NCI-H2107 treated with DMSO at 0.1 percent for 48 hours (cell line): ENCODE results near the gene COL6A5.
"Not testable (repeated sequence)": the region's sequence is repeated elsewhere in the genome, so short reads cannot be mapped to it uniquely, and the experiment has no call there.

Source experiments
- DNase-seq: peaks from one replicate; lab custom pipeline; 2025; ENCODE audit not compliant: unreplicated experiment; lab: John Stamatoyannopoulos, UW

COL6A5 gene

DNA sequence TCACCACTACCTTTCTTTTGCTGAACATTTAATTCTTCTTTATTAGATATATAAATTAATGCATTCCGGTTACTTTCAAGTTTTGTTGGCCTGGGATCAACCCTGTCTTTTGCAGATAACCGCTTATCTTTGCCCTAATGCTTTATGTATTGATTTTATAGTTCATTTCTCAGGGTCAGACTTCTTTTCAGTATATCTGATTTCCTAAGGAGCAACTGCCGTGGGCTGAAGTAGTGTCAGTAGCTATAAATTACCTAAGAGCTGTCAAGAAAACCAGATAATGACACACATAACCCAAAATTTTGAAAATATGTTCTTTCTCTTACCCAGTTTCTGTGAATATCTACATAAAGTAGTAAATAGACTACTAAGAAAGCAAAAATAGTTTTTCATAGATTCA lies 38.0 kb downstream of the COL6A5 start:
- DNase-seq = no peak

DNA sequence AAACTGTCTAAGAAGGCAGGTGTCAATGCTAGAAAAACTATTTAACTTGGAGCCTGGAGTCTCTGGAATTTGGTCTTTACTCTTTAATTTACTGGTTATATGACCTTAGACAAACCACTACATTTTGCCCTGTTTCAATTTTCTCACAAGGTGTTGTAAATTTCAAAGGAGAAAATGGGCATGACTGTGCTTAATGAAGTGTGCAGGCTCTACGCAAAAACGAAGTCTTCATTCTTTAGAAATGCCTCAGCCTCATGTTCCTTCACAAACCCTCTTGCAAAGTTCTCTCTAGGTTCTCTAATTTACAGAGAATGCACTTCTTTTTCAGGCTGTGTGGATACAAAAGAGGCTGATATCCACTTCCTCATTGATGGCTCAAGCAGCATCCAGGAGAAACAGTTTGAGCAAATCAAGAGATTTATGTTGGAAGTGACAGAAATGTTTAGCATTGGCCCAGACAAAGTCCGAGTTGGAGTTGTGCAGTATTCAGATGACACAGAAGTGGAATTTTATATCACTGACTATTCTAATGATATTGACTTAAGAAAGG lies 39.1 kb downstream of the COL6A5 start:
- no peak for DNase-seq

DNA sequence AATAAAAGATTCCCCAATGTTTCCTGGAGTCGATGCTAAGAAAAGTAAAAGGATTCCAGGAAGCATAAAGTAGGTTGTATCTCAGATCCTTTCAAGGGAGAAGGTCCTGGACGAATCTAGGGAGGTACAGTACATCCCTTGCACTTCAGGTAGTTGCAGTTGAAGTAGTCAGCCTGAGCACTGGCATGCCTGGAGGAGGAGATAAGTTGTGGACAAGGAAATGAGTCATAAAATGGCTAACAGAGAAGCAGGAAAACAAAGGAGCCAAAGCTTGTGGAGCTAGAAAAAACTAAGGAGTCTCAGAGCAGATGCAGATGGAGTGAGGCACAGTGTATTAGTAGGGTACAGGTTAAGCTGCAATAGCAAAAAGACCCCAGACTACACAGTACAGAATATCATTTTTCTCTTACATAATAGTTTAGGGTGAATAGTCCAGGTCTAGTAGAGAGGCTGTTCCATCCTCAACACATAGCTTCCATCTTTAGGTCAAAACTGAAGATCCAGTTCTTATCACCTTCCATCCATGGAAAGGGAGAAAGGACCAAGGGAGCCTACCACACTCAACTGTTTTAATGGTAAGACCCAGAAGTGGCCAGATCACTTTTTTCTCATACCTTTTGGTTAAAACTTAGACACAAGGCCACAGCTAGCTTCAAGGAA lies 41.3 kb downstream of the COL6A5 start:
- no peak for DNase-seq

DNA sequence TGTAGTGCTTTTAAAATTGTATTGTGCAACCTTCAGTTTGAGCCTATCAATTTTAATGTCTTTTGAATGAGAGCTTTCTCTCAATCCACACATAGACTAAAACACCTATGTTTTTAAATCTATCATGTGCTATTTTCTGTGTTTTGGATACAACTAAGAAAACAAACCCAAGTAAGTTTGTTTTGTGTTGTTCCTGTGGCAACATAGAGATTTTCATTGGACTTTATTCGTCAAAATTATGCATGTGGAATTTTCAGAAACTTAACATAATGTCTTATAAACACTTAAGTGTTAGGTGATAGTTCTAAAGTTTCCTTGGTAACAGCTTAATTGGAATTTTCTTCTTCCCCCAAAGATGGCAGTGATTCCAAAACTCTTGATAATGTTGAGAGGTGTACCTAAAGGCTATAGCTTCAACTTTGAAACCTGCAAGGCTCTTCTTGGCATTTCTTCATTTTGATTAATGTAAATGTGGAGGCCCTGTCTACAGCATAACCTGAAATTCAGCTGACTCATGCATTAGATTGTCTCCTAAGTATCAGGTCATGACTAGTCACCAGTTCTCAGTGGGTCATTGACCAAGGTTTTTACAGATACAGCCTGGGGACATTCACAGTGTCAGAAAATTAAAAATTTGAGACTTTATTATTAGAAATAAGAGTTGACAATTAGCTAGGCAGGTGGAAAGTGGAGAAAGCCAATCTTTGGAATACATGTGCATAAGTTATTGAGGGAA lies 44.4 kb downstream of the COL6A5 start:
- DNase-seq = no peak

DNA sequence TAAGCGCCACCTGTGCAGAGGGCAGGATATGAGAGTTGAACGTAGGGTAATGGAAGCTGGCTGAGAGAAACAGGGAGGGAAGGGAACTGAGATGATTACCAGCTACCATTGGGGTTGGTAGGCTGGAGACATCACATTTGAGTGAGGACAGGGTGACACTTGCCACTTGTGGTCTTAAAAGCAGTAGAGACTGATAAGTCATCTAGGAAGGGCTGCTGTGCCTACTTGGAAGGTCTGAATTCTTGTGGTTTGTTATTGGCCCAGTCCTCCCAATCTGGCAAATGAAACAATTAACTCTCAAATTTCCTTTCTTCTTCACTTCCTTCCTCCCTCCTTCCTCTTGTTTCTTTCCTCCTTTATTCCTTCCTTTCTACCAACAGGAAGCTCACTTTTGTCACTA lies 46.8 kb downstream of the COL6A5 start:
- DNase-seq = no peak

DNA sequence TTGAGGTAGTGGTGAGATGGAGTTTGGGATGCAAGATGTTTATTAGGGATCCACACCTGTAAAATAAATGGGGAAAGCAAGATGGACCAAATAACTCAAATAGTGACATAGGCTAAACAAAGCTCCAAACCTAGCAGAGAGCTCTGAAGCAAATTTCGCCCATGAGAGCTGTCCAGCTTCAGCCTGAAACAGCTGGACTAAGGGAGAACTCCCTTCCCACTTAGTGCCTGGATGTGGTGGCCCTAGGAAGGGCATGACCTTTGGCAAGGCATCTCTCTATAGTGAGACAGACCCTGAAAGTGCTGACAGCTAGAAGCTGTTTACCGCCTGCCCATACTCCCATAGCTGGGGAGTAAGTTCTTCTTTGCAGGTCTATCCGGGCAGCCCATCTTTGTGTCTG lies 48.1 kb downstream of the COL6A5 start:
- no peak for DNase-seq

DNA sequence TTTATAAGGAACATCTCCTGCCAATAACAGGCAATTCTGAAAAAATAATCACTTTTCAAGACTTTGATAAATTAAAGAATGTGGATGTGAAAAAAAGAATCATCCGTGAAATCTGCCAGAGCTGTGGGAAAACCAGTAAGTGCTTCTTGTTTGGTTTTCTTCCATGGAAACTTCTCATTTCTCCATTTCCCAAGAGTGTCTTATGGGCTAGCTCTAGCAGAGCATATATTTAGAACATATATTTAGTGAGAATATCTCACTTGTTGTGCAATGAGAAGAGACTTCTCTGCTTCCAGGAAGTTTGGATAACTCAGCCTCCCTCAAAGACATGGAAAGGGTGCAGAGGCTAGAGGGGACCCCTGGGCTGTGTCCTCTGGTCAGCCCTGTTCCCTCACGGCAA lies 49.9 kb downstream of the COL6A5 start:
- DNase-seq = no peak

DNA sequence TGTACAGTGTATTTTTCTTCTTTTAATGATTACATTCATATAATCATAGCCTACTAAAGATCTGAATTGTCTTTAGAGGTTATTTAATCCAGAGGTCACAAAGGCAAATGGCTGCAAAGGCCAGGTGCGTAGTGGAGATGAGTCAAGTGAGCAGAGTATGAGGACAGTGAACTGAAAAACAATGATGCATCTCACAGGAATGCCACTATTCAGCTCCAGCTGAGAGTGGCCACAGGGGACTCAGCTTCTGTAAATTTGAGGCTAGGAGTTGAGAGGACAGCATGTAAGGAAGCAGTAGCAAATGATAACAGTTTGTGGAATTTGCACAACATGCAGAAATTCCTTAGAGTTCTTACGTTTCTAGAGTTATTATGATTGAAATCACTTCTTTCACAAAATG lies 50.4 kb downstream of the COL6A5 start:
- DNase-seq = no peak

DNA sequence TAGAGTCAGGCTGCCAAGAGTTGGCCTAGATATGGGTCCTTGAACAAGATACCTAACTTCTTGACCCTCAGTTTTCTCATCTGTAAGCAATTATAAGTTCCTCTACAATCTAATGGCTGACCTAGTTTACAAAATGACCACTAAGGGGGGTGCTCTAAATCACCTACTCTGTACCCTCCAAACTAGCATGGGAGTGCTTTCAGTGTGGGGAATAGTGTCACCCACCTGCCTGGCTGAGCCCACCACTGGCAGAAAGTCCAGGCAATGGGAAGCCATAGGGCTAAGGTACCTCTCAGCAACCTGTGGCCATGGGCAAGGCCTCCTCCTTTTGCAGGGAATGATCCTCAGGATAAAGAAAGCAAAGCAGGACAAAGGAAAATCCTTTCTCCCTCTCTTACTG lies 58.9 kb downstream of the COL6A5 start:
- no peak for DNase-seq

DNA sequence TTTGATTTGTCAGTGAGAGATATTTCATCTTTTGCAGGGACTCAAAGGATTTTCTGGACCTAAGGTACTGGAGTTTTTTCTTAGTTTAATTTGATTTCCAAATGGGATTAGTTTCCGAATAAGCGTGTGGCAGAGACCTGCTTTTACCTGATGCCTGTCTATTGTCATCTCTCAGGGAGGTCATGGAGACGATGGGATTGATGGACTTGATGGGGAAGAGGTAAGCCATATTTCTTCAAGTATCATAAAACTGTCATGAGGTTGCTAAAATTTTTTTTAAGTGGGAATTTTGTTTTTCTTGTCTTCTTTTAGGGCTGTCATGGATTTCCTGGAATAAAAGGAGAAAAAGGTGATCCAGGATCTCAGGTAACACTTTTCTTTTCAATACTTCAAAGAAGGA lies 60.5 kb downstream of the COL6A5 start:
- DNase-seq = no peak

DNA sequence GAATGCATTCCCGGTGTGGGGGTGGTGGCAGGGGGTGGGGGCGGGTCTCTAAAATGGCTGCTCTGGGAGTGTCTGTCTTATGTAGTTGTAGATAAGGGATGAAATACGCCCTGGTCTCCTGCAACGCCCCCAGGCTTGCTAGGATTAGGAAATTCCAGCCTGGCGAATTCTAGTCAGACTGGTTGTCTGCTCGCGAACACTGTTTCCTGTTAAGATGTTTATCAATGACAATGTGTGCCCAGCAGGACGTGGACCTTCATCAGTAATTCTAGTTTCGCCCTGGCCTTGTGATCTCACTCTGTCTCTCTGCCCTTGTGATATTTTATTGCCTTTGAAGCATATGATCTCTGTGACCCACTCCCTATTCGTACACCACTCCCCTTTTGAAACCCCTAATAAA lies 62.8 kb downstream of the COL6A5 start:
- not testable (repeated sequence) for DNase-seq

DNA sequence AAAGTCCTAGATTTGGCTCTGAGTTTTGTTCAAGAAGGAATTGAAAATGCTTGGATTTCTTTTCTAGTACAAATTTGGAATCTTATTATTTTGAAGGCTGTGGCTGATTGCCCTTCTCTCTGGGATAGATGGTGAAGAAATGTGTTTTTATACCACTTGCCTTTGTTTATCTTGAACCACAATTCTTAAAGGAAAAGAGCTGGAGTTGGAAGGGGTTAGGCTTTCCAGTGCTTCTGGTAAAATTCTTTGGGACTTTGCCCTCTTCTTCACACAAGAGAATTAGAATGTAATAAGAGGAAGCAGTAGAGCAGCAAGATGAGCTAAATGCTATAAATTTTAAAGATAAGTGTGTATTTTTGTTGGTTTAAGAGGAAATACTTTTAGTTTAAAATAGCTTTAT lies 65.8 kb downstream of the COL6A5 start:
- no peak for DNase-seq

DNA sequence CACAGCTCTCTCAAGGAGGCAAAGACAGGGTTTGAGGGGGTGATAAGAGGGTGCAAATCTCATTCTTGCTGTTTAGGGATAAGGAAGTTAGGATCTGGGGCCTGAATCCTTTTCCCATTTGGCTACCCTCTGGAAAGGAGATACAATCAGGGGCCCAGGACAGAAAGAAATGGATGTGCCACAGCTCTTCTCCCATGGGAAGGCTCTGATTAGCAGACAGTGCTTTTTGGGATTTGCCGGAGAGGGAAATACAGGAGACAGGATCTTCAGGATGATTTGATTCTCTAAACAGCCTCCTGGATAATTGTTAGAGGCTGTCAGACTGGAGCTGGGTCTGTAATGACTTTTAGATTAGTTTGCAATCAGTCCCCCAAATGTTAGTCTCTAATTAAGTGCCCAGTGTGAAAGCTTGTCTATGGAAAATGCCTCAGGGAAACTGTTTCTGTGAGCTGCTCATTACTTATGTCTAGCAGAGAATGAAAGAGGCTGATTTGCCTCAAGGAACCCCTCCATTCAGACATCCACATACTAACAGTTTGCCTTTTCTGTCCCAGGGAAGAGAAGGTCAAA lies 67.6 kb downstream of the COL6A5 start:
- no peak for DNase-seq

DNA sequence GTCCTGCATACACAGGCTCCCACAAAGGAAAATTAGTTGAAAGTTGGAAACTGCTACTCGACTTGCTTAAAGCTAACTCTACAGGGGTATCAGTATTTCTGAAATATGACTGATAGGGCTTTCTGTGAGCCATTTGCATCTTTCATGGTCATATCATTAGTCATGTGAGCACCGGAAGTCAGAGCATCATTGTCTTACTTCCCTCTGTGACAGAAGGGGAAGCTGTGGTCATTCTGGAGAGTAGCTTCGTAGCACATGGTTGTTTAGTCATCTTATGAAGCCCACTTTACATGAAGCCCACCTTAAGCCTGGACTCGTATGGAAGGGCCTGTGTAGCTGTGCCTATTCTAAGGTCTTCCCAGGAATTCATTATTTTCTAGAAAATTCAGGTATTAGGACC lies 69.0 kb downstream of the COL6A5 start:
- DNase-seq = no peak

DNA sequence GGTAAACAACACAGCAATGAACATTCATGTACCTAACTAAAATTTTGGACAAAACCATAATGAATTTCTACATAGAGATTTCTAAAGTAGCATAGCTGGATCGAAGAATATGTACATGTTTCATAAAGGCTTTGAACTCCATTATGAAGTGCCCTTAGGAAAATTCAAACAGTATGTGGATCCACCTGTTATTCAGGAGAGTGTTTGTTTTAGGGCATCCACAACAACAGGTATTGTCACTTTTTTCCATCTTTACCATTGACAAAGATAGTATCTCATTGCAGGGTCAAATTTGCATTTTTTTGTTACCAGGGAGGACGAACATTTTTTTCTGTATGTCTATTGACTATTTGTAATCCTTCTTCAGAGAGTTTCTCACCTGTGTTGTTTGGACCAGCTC lies 75.0 kb downstream of the COL6A5 start:
- DNase-seq = no peak

DNA sequence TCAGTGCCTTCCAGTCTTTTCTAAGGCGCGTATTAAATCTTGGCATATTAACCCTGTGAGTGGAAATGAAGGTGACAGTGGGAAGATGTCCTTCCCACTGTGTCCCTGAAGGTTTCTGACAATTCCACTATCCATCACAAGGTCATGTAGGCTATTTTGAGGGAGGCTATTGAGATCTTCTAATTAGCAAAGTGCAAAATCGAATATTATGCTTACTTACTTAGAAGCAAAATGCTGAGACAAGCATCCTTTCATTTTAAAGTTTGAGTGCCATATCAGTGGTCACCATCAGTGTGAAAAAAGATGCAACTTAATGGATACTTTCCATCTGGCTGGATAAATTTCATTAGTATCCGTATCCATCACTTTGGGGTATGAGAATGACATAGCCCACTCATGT lies 77.6 kb downstream of the COL6A5 start:
- DNase-seq = no peak

DNA sequence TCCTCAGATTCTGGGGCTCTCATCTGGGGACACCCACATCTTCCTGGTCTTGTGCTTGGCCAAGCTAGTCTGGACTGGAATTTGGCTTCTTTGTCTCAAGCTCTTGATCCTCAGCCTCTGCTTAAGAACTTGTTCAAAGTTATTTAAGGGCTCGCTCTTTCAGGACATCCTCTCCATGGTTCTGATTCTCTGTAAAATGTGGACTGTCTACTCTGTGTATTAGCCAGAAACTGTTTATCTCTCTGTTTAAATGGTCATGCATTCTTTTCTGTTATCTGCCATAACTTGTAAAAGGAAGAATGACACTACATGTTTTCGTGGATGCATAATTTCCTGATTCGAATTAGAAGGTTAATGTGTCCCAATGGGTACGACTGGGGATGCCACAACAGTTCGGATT lies 79.4 kb downstream of the COL6A5 start:
- DNase-seq = no peak

DNA sequence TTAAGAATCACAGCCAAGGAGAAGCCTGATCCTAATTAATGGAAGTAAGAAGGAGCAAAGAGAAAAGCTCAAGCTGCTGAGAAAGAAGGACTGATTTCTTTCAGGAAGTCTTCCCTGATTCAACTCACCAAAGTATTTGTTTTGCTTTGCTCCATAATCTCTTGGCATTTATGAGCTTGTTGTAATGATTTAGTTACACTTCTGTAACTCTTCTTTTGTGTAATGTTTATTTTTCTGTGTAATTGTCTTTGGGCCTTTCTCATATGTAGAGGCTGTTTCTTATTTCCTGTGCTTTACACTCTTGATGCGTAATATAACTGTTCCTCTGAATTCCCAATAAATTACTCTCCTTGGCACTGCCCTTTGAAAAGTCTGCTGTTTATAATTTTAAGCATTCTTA lies 80.0 kb downstream of the COL6A5 start:
- DNase-seq = no peak

DNA sequence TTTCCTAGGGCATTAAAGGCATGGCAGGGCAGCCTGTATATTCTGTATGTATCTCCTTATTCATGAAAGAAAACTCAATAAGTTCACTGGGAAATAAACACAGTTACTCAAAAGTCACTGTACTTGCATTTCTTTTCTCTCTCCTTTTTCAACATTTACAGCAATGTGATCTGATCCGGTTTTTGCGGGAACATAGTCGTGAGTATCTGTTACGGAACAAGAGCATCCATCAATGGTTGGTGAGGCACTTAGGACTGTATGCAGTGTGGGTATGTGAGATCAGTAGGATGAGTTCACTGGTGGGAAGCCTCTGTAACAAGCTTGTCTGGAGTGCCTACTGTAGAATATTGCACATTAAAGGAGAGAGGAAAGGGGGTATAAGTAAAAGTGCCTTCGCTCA lies 80.7 kb downstream of the COL6A5 start:
- DNase-seq = no peak

DNA sequence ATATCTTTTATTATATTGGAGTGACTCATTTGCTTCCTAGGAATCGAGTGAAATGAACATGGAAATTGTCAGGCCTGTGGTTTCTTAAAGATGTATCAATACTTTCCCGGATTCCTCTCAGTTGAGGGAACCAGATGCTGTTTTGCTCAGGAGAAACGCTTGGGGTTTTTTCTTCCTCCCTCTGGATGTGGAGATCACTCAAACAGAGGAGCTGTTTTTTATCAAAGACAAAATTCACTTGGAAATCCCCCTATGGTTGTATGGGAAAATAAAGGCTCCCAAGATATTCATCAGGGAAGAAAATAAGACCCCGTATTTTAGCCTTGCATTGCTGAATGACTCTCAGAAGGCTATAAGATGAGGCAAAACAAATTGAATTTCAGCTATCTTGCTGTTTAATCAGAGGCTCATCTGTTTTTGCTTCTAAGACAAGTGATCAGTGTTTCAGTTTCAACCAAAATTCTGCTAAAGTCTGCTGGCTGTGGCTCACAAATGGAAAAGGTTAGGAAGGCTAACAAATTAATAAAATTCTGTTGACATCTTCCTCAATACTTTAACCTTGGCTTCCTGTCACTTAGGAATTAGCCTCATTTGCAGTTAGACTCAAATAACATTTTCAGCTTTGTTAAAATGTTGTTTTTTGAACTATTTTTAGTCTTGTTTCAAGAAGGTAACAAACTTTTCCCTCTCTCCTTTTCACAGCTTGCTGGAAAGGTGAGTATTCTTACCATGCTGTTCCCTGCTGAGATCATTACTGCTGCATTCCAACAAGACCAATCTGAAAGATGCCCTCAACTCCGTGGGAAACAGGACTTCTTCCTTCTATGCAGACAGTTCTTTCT lies 83.6 kb downstream of the COL6A5 start:
- DNase-seq = no peak

DNA sequence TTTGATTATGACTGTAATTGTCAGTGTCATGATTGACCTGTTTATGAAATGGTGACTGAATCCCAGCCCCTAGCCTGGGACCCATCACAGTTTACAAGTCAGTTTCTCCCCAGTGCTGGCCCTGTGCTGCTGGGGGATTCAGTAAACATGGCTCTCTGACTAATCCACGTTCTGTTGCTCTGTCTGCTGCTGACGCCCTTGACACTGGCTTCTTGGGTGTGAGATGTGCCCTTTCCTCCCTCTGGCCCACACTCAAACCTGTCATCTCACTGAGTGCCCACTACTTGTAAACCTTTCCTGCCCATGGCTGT lies 84.2 kb downstream of the COL6A5 start:
- DNase-seq = no peak

DNA sequence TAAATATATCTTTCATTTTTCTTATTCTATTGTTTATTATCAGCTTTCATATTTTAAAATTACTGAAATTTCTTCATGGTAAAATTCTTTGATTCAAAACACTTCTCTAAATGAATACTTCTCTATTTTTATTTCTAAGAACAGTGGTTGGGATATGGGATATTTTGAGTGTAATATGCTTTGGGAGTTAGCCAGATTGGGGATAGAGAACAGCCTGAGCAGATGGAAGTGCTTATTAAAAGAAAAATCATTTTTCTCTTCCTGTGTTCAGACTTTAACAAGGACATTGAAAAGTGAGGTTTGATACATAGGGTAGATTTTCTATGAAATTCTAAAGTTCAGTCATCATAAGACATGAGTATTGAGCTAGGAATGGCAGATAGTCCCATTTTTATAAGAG lies 84.8 kb downstream of the COL6A5 start:
- no peak for DNase-seq
